C4-2B (cell line): ENCODE results near the gene AGAP1.

Source experiments
- H3K27ac ChIP-seq: fragments of 450-650 bp; 2 replicates; pipeline ENCODE4 v1.5.1; 2017
- ZFX ChIP-seq: fragments of 450-650 bp; IDR thresholded peaks from 2 replicates; pipeline ENCODE4 v1.6.1; 2017
- TF ChIP-seq, protein P1 (sequence below): fragments of 450-650 bp; conservative IDR thresholded peaks from 2 replicates; pipeline ENCODE4 v1.5.1; 2017; ENCODE audit warnings: mild to moderate bottlenecking

AGAP1 gene

DNA sequence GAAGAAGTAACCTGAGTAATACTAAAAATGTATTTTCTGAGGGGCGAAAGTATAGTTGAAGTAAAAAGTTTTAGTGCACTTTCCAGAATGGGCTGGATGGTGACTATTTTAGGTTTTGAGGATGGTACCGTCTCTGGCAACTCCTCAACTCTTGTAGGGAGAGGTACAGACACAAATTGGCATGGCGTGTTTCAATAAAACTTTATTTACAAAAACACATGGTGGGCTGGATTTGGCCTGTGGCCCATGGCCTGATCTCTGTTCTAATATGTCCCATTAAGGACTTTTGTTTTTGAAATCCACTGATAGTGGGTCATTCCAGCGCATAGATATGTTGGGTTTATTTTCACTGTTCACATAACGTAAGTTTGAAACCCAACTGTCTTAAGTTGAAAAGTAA, 132.8 kb downstream of the AGAP1 start:
- TF ChIP-seq, protein P1, sequence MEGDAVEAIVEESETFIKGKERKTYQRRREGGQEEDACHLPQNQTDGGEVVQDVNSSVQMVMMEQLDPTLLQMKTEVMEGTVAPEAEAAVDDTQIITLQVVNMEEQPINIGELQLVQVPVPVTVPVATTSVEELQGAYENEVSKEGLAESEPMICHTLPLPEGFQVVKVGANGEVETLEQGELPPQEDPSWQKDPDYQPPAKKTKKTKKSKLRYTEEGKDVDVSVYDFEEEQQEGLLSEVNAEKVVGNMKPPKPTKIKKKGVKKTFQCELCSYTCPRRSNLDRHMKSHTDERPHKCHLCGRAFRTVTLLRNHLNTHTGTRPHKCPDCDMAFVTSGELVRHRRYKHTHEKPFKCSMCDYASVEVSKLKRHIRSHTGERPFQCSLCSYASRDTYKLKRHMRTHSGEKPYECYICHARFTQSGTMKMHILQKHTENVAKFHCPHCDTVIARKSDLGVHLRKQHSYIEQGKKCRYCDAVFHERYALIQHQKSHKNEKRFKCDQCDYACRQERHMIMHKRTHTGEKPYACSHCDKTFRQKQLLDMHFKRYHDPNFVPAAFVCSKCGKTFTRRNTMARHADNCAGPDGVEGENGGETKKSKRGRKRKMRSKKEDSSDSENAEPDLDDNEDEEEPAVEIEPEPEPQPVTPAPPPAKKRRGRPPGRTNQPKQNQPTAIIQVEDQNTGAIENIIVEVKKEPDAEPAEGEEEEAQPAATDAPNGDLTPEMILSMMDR = no peak
- TF ChIP-seq ZFX = no peak
- no peak overlapping the region for H3K27ac ChIP-seq

DNA sequence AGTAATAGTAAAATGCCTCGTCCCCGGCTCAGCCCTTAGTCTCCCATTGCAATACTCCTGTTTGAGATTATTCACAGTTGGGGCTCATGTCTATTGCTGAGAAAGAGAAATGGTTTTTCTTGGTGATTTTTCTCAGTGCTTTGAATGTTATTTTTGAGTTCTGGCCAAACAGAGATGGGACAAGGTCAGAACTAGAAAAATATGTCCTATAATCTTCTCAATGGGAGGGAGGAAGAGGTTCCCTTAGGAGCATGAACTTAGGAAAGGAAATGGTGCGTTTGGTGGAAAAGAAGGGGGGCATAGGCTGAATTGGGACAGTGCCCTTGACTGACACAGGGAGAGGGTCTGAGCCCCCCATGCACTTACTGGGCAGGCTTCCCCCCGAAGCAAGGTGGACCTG, 133.8 kb downstream of the AGAP1 start:
- H3K27ac ChIP-seq = no peak overlapping the region
- TF ChIP-seq, protein P1 = no peak
- no peak for TF ChIP-seq ZFX

DNA sequence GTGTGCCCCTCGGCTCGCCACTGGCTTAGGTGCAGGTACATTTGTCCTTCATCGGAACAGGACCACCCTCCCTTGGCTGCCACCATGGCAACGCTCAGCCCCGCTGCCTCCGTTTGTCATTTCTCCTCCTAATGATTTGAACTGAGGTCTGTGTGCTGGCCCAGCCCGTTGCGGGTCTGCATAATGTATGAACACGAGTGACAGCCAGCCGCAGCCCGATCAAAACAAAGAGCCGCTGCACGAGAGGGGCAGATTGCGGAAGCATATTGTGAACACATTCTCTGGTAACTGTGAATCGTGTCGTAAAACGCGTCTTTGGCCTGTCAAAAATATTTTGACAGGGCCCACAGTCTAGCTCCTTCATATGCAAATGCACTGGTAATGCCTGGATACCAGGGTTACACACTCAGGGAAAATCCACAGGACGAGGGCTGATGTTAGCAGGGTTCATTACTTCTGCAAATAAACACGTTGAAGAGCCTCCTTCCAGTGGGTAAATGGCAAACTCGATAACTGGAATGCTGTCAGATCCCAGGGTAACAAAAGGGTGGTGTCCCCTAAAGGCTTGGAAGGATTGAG, 137.0 kb downstream of the AGAP1 start:
- TF ChIP-seq, protein P1 = no peak
- no peak for TF ChIP-seq ZFX
- no peak overlapping the region for H3K27ac ChIP-seq

DNA sequence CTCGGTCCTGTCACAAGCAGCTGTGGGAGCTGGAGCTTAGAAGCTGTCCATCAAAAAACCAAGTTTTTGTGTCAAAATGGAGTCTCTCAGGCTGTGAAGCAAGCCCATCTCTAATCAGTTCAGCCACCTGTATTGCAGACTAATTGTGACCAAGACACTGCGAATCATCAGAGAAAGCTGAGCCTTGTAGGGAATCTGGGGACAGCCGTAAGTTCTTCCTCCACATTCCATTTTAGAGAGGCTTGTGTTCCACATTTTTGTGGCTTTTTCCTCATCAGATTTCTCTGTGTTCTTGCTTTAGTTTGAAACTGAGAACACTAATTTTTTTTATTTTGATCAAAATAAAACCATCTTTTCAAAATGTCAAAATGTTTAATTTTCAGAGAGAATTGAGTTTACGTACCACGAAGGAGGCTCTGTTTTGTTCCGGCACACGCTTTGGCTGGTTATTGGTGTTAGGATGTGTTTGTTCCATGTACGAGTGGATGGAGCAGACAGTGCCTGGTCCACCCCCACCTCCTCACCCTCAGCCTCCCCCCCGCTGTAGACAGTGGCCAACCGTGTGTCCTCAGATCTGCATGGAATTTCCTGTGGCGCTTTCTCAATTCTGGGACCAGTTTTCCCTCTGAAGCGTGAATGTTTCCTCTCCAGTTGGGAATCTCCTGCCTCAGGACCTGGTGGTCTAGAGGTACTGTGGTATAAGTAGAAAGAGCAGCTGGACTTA, 140.8 kb downstream of the AGAP1 start:
- H3K27ac ChIP-seq = no peak overlapping the region
- TF ChIP-seq, protein P1 = no peak
- TF ChIP-seq ZFX = no peak

DNA sequence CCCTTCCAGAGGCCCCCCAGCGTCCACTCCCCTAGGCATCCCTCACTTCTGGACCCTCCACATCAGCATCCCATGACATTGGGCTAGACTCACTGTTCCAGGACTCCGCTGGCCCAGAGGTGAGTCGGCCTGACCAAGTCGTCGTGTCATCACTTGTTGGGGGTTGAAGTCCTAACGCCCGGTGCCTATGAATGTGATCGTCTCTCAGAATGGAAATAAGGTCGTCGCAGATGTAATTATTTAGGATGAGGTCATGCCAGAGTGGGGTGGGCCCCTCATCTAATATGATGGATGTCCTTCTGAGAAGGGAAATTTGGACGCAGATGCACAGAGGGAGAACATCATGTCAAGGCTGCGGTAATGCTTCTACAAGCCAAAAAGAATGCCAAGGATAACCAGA, 142.7 kb downstream of the AGAP1 start:
- TF ChIP-seq, protein P1 = no peak
- no peak for TF ChIP-seq ZFX
- H3K27ac ChIP-seq = no peak overlapping the region

DNA sequence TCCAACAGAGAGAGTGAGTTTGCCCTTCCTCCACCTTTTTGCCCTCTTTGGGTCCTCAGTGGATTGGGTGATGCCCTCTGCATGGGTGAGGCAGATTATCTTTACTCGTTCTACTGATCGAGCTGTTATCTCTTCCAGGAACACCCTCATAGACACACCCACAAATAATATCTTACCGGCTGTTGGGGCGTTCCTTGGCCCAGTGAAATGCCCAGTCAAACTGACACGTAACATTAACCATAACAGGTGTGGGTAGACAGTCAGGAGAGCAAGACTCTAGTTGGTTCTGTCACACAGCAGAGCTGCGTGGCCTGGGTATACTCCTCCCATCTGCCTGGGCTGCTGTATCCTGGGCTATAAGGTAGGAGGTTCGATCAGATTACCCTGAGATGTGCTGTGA, 144.1 kb downstream of the AGAP1 start:
- H3K27ac ChIP-seq = no peak overlapping the region
- no peak for TF ChIP-seq ZFX

DNA sequence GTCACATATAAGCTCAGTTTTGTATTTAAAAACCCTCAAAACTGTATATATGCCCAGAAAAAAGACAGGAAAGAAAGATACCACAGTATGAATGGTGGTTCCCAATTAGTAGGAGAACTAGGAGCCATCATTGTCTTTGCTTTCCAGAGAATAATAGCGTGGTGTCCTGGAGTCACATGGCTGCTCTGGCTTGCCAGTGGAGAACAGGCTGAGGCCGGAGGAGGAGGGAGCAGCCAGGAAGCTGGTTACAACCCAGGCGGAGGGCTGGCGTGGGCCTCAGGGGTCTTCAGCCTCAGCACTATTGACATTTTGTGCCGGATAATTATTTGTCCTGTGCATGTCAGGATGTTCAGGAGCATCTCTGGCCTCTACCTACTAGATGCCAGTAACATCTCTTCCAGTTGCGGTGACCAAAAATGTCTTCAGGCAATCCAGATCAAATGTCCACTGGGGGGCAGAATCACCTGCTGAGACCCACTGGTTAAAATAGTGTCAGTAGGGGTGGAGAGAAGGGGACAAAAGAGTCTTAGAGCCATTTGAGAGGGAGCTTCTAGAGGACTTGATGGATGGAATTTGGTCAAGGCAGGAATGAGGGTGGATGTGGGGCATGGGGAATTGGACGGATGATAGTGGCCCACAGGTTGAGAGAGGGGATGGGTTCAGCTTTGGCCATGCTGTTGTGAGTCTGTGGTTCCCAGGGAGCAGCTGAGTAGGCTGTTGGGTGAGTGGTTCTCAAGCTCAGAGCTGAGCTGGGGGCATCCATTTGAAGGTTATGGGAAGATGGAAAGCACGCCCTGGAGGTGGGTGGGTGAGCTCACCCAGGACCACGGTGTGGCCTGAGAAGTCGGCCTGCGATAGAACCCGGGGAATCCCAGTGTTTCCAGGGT, 144.9 kb downstream of the AGAP1 start:
- TF ChIP-seq, protein P1 = no peak
- TF ChIP-seq ZFX = no peak
- H3K27ac ChIP-seq = no peak overlapping the region
